HG02588 (cell line): ENCODE results near the gene RHO.
"Not testable (repeated sequence)": the region's sequence is repeated elsewhere in the genome, so short reads cannot be mapped to it uniquely, and the experiment has no call there.

ENCODE experiments used
- ATAC-seq: cut with Tn5 transposase; IDR thresholded peaks from one replicate; pipeline ENCODE4 v1.9.1; 2021; ENCODE audit warnings: mild to moderate bottlenecking, moderate library complexity; ENCODE audit not compliant: unreplicated experiment

The RHO gene

GRCh38 chr3:129528589-129529100, at the start of gene RHO:
Gene RHO (plus strand): TSS chr3:129528639. CDS start chr3:129528734, 95 bp downstream.
- ATAC-seq, result no peak

DNA sequence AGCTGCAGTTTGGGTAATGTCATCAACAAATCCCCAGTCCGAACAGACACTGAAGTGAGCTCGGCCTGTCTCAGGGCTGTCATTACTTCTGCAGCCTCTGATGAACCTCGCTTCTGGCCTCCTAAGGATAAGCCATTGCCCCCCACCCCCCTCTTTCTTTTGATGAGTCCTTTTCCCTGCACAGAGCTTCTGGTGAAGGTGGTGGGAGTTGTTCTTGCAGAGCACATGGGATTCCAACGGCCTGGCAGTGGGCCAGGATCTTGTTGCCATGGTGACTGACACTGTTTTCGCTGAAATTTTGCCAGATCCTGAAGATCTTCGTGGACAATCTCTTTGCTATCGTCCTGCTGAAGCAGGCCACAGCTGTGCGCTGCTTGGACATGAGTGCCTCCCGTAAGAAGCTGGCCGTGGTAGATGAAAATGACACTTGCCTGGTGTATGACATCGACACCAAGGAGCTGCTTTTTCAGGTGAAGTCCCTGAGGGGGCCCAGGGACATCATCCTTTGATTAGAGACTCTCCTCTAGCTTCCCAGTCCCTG, 47.1 kb upstream of the RHO start:
- ATAC-seq, result not testable (repeated sequence)

DNA sequence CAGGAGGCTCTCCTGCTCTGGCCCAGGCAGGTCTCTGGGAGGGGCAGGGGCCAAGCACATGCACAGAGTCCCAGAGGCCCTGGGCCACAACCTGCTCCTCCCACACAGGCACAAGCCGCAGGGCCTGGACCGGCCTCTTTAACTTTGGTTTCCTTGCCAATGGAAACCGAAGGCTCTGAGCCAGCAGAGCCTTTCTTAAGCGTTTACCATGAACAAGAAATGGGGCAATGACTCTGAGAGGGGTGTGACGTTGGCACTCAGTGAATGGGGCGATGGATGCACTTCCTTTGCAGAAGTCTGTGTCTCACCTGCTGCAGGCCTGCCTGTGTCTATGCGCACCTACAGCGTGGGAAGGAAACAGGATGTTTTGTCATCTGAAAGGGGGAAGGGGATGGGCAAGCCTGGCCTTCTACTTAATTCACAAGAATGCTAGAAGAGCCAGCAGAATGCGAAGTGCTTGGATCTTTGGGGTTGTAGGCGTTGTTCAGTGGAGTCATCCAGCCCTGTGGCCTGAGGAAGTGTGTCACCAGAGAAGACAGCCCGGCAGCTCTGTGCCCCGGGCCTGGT, 46.6 kb upstream of the RHO start:
- ATAC-seq, result no peak

- no peak for ATAC-seq
These were observed 45.7 kb upstream of the RHO start for GRCh38 chr3:129482721-129483120.

DNA sequence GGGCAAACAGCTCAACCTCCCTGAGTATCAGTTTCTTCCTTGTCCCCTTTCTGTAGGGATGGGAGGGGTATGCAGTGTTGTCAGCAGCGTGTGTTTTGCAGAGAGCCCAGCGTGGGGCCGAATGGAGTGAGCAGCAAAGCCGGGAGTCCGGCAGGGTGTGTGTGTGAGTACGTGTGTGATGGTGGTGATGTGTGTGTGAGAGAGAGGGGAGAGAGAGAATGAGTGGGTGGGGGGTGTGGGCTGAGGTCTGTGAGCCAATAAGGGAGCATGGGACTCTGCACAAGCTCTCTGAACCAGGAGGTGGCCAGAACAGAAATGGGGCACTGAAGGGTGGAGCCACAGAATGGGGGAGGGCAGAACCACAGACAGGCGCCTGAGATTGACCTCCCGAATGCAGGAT, 44.6 kb upstream of the RHO start:
- ATAC-seq, result no peak

- not testable (repeated sequence) for ATAC-seq
These were observed 43.3 kb upstream of the RHO start for GRCh38 chr3:129485146-129485545.

GRCh38 chr3:129485721-129486663, 42.4 kb upstream of the RHO start:
- no peak for ATAC-seq

DNA sequence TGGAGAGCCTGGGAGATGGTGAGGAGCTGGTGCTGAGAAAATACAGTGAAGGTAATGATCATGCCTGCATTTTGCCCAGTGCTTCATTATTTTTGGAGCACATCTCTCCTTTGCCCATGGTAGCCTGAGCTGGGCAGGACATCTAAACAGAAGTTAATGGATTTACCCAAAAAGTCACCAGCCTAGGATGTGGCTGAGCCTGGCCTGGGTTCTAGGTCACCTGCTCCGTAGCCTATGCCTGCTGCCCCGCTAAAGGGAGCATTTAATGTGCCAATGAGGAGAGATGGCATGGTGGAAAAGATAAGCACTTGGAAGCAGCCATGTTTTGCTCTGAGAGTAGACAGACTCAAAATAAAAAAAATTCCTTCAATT, 41.8 kb upstream of the RHO start:
- no peak for ATAC-seq

DNA sequence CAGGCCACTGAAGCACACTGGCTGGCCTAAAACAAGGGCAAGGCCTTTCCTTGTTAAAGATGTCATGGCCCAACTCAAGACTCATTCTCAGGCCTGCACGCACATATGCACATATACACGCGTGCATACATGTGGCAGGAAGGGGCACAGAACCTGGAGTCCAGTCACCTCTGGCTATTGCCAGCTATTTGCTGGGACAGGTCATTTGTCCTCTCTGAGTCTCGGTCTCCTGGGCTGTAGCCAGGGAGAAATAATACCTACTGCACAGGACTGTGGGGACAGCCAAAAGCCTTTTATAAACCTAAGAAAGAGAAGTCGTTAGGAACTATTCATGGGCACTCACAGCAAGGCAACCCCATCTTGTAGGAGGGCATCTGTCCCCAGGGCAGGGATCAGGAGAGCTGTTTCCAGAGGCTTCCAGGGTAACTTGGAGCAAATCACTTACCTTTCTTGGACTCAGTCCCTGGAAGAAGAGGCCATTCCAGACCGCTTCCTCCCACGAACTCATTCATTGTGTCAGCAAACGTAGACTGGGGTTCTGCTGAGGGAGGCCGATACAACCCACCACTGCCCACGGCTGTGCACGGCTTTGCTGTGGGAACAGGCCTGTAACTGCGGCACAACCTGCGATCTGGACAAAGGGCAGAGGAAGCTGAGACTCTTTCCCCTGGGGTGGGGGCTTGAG, 41.1 kb upstream of the RHO start:
- ATAC-seq, result no peak

DNA sequence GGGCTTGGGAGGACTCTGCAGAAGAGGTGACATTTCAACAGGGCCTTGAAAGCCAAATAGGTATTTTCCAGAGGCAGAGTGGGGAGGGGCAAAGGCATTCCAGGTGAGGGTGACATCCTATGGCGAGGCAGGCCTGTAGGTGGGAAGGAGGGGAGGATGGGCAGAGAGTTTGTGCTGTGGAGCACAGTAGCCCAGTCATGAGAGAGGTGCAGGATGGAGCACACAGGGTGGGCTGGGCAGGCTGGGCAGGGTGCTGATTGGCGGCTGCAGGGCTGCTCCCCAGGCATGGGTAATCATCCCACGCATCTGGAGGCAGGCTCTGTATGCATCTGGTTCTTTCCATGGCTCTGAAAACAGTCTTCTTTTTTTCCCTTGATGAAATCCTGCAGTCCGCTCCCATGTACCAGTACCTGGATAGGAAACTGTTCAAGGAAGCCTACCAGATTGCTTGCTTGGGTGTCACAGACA, 40.5 kb upstream of the RHO start:
- ATAC-seq, result not testable (repeated sequence)

- not testable (repeated sequence) for ATAC-seq
These were observed 39.2 kb upstream of the RHO start for GRCh38 chr3:129489258-129489657.

DNA sequence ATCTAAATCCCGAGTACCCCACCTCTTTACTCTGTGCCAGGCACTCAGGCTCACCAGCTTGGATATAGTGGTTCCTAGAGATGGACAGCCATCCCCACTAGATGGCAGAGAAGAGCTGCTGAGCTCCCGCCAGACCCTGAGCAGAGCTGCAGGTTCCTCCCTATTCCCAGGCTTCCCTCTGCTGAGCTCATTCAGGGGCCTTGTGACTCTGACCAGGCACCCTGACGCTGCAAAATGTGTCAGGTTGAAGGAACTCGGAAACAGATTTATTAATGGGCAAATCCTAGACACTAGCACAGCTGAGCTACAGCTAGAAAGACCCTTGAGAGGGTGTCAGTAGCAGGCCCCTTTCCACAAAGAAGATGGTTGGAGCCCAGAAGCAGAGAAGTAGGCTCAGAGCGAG, 38.2 kb upstream of the RHO start:
- peak; percentile 77 for ATAC-seq

DNA sequence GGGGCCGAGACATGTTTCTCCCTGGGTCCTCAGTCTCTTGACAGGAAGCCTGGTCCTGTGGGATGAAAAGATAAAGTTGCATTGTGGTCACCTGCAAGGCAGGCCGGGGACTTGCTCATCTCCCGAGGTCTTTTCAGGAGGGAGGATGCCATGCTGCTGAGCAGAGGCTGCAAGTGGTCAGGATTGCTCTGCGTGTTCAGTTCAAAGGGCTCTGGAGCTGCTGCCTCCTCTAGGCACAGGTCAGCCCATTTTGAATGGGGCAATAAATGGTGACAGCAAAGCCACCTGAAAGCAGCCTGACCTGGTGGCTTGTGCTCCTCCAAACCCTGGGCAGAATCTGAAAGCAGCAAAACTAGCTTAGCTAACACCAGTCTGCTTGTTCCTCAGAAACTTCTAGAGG, 37.4 kb upstream of the RHO start:
- not testable (repeated sequence) for ATAC-seq

DNA sequence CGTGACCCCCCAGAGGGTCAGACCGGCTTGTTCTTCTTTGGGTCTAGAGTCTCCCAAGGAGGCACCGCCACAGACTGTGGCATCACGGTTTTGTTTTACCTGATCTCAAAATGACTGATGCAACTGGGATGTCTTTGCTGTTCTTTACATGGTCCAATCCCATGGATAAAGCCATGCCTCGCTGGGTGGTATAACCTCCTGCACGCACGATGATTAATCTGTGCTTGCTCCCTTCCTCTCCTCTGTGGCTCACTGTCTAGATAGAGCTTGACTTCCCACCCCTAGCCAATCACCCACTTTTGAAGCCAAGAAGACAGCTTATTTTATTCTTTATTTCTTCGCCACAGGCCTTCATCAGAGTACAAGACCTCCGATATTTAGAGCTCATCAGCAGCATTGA, 36.6 kb upstream of the RHO start:
- ATAC-seq, result no peak

- no peak for ATAC-seq
These were observed 35.7 kb upstream of the RHO start for GRCh38 chr3:129492691-129493090.

DNA sequence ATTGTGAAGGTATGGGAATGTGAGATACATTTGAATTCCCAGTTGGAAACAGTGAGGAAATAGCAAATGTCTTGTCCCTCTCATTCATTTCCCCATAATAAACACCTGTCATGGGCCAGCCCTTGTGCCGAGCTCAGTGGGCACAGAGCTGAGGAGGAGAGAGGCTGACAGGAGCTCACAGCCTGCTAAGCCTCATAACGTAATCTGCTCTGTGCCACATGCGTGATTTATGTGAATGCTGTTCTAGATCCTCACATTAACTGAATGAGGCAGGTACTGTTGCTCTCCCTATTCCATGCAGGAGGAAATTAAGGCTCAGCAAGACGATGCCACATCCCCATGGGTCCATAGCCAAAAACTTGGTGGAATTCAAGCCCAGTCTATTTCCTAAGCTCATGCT, 35.2 kb upstream of the RHO start:
- ATAC-seq, result no peak

DNA sequence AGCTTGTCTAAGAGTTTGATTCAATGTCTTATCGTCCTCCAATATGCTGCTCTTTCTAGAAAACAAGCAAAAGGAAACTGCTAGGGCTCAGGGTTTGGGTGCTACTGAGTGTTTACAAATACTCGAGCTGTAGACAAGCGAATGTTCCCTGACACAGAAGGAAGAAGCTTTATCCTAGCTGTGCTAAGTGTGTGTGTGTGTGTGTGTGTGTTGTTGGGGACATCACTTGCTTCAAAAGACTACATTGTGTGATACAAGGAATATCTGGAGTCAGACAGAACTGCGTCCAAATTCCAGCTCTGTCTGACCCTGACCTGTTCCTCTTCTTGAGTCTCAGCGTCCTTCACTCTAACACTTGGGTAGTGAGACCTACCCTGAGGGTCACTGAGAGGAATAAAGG, 33.9 kb upstream of the RHO start:
- ATAC-seq, result not testable (repeated sequence)

- not testable (repeated sequence) for ATAC-seq
These were observed 33.3 kb upstream of the RHO start for GRCh38 chr3:129495006-129495639.

DNA sequence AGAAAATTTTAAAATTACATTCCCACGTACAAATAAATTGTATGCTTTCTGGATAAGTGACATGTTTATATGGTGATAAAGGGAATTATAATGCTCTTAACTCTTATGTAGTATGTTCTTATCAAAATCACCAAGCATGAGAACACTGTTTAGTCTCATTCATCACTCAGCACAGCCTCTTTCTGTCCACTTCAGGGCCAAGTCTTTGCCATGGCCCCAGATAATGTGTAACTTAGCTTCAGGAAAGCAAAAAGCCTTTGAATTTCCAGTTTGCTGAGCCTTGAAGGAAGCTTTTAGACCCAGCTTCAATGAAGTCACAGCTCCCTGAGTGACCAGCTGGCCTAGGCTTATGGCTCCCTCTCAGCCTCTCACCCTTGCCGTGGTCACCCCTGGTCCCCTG, 30.6 kb upstream of the RHO start:
- not testable (repeated sequence) for ATAC-seq

- ATAC-seq, result not testable (repeated sequence)
These were observed 29.6 kb upstream of the RHO start for GRCh38 chr3:129498603-129499488.
